Colonic mucosa (tissue), 4 donors: ENCODE measurements around the gene BATF3. TPM values are rescaled to one million over a fixed set of nuclear protein-coding genes. Genes with fewer than 3 reads are reported as not detected.
A peak's percentile ranks its signal among the peaks of the same experiment; 100 is the strongest.

Source experiments
- DNase-seq: peaks from one replicate; pipeline ENCODE4 v3.0.0-alpha.2; 2020
- H3K27ac ChIP-seq: fragments of 200-600 bp; one replicate; pipeline ENCODE4 v1.8.0; 2021
- H3K27me3 ChIP-seq: fragments of 200-600 bp; one replicate; pipeline ENCODE4 v1.8.0; 2021
- H3K36me3 ChIP-seq: fragments of 200-600 bp; one replicate; pipeline ENCODE4 v1.8.0; 2021
- H3K4me1 ChIP-seq: fragments of 200-600 bp; one replicate; pipeline ENCODE4 v1.8.0; 2021; ENCODE audit warnings: mild to moderate bottlenecking
- H3K4me3 ChIP-seq: fragments of 200-600 bp; one replicate; pipeline ENCODE4 v1.8.0; 2021
- H3K9ac ChIP-seq, 2 donors: one replicate each; pipeline ENCODE4 v1.7.0; 2013; ENCODE audit warnings: control low read depth in 2 of 2, low read depth in 2 of 2, low read length in 2 of 2
- H3K9me3 ChIP-seq: fragments of 200-600 bp; one replicate; pipeline ENCODE4 v1.8.0; 2021
- CTCF ChIP-seq: fragments of 200-600 bp; IDR thresholded peaks from one replicate; pipeline ENCODE4 v1.8.0; 2022; ENCODE audit warnings: antibody characterized with exemption, mild to moderate bottlenecking
- intact Hi-C: fragments of 100-400 bp; cut with DNase I; formaldehyde crosslinking; loops from one replicate; pipeline ENCODE4 v1.14.1; 2022
- total RNA-seq, 2 donors: library from RNA; stranded (reverse); fragmentation: NEBNext Ultra II Directional in 1 of 2; extraction: Animal tissue kit (Norgen Biotek cat#: 25700) in 1 of 2; gene quantifications; one replicate each; pipeline ENCODE4 v1.2.1, GENCODE V29; 2021
- donor health status: healthy.
- donor health status: DM: no; HTN: no; CAD: no.
- donor health status: DM: no; HTN: no; CAD: no.

Gene BATF3
- total RNA-seq, 2 donors from 2014 or later, result 0.74 to 0.88 TPM

GRCh38 chr1:212699104-212699624 is 476 bp downstream of the BATF3 start:
- H3K27me3 ChIP-seq, result peaks cover 50% of the 10 kb centered on the region
- intact Hi-C loops, result no loop called here
- H3K4me1 ChIP-seq, result peaks cover 11% of the 10 kb centered on the region
- H3K9me3 ChIP-seq, result no peaks in the 10 kb centered on the region
- H3K27ac ChIP-seq, result no peak overlapping the region
- H3K9ac ChIP-seq, result peak overlapping the region; percentile 29 to 58
- DNase-seq, result peak; percentile 29
- TF ChIP-seq CTCF, result peak; percentile 35
- no peaks in the 10 kb centered on the region for H3K36me3 ChIP-seq
- peak overlapping the region; percentile 53 for H3K4me3 ChIP-seq

GRCh38 chr1:212698467-212699103 is 1.1 kb downstream of the BATF3 start:
- DNase-seq, result peak; percentile 25
- intact Hi-C loops, result no loop called here
- H3K27ac ChIP-seq, result no peak overlapping the region
- H3K4me3 ChIP-seq, result peak overlapping the region; percentile 53
- H3K4me1 ChIP-seq, result peaks cover 11% of the 10 kb centered on the region
- peak overlapping the region in 1 of 2 donors; percentile 29 for H3K9ac ChIP-seq
- no peaks in the 10 kb centered on the region for H3K9me3 ChIP-seq
- TF ChIP-seq CTCF, result no peak
- no peaks in the 10 kb centered on the region for H3K36me3 ChIP-seq
- H3K27me3 ChIP-seq, result peaks cover 44% of the 10 kb centered on the region

GRCh38 chr1:212696721-212697331 is 2.8 kb downstream of the BATF3 start:
- H3K4me3 ChIP-seq, result no peak overlapping the region
- TF ChIP-seq CTCF, result no peak
- H3K9ac ChIP-seq, result no peak overlapping the region
- no peaks in the 10 kb centered on the region for H3K36me3 ChIP-seq
- intact Hi-C loops, result no loop called here
- H3K27me3 ChIP-seq, result peaks cover 38% of the 10 kb centered on the region
- H3K4me1 ChIP-seq, result peaks cover 11% of the 10 kb centered on the region
- no peak for DNase-seq
- no peaks in the 10 kb centered on the region for H3K9me3 ChIP-seq
- no peak overlapping the region for H3K27ac ChIP-seq

- Histone ChIP-seq H3K27ac (no peak overlapping the region), H3K9ac (no peak overlapping the region), H3K27me3 (peaks cover 18% of the 10 kb centered on the region), H3K4me1 (no peaks in the 10 kb centered on the region), H3K4me3 (no peak overlapping the region), H3K36me3 (no peaks in the 10 kb centered on the region), H3K9me3 (no peaks in the 10 kb centered on the region)
- intact Hi-C loops, result no loop called here
- no peak for TF ChIP-seq CTCF
- DNase-seq, result no peak
These were observed 6.6 kb downstream of the BATF3 start for GRCh38 chr1:212692774-212693644.

GRCh38 chr1:212691561-212692071 is 8.0 kb downstream of the BATF3 start:
- Histone ChIP-seq H3K9me3 (no peaks in the 10 kb centered on the region), H3K27ac (no peak overlapping the region), H3K27me3 (peaks cover 5% of the 10 kb centered on the region), H3K4me1 (no peaks in the 10 kb centered on the region), H3K36me3 (no peaks in the 10 kb centered on the region), H3K4me3 (no peak overlapping the region), H3K9ac (no peak overlapping the region)
- intact Hi-C loops, result no loop called here
- DNase-seq, result no peak
- TF ChIP-seq CTCF, result no peak
